B cell (primary cell): ENCODE results near the gene HADH. TPM values are rescaled to one million over a fixed set of nuclear protein-coding genes. Genes with fewer than 3 reads are reported as not detected.

Source experiments
- ATAC-seq: fragments of 200-7000 bp; cut with Tn5 transposase; one replicate; pipeline ENCODE4 v1.10.0; 2021; ENCODE audit warnings: low read depth, mild to moderate bottlenecking, moderate number of reproducible peaks, moderate library complexity
- CTCF ChIA-PET: fragments of 350-600 bp; sonication (Branson Sonifier 250); formaldehyde crosslinking; loops from one replicate; lab custom pipeline; 2021; ENCODE audit warnings: antibody characterized with exemption, inconsistent platforms; lab: Charles Lee
- POLR2A ChIA-PET: fragments of 350-600 bp; sonication (Branson Sonifier 250); formaldehyde crosslinking; loops from one replicate; lab custom pipeline; 2021; ENCODE audit warnings: antibody characterized with exemption; lab: Charles Lee
- DNase-seq: peaks from one replicate; pipeline ENCODE4 v3.0.0; 2013
- H2AFZ ChIP-seq: 2 replicates; pipeline ENCODE4 v1.6.1; 2012; ENCODE audit warnings: mild to moderate bottlenecking, low read depth, low read length; ENCODE audit not compliant: insufficient read depth, poor library complexity, severe bottlenecking
- H3K27ac ChIP-seq, 2 donors: 1 replicate in 1 of 2; 2 replicates in 1 of 2; pipeline ENCODE4 v1.5.1; 2012 to 2013; ENCODE audit warnings: low read length in 2 of 2, mild to moderate bottlenecking in 2 of 2, moderate library complexity in 1 of 2
- H3K27me3 ChIP-seq, 4 experiments: fragments of 200-600 bp in 1 of 4; sonication (generic) in 1 of 4; replicated peaks in 1 of 4; 1 replicate in 2 of 4; 2 replicates in 2 of 4; pipeline versions ENCODE4 v1.6.1 to v1.7.0; 2013 to 2016; ENCODE audit warnings: low read length in 3 of 4, mild to moderate bottlenecking in 2 of 4, mixed read lengths in 1 of 4, moderate library complexity in 1 of 4; ENCODE audit not compliant: insufficient read depth in 4 of 4, control insufficient read depth in 3 of 4; ENCODE audit errors: control extremely low read depth in 1 of 4
- H3K36me3 ChIP-seq, 2 experiments: replicated peaks in 1 of 2; 1 replicate in 1 of 2; 2 replicates in 1 of 2; pipeline versions ENCODE4 v1.6.1 to v1.7.1; 2013; ENCODE audit warnings: low read length in 1 of 2; ENCODE audit not compliant: insufficient read depth in 2 of 2, control insufficient read depth in 1 of 2; ENCODE audit errors: control extremely low read depth in 1 of 2, extremely low read depth in 1 of 2
- H3K4me1 ChIP-seq, 2 donors: fragments of 200-600 bp in 1 of 2; sonication (generic) in 1 of 2; 1 replicate in 1 of 2; 2 replicates in 1 of 2; pipeline versions ENCODE4 v1.5.1 to v1.6.1; 2013 to 2017; ENCODE audit warnings: low read length in 2 of 2; ENCODE audit not compliant: control insufficient read depth in 2 of 2, insufficient read depth in 2 of 2
- H3K4me2 ChIP-seq: replicated peaks from 2 replicates; pipeline ENCODE3; 2012; ENCODE audit warnings: mild to moderate bottlenecking, low read depth, low read length; ENCODE audit not compliant: poor library complexity, severe bottlenecking
- H3K4me3 ChIP-seq, 5 experiments: fragments of 200-600 bp in 1 of 5; sonication (generic) in 1 of 5; 1 replicate in 3 of 5; 2 replicates in 2 of 5; pipeline versions ENCODE4 v1.5.1 to v1.7.0; 2011 to 2016; ENCODE audit warnings: low read length in 4 of 5, mild to moderate bottlenecking in 4 of 5, low read depth in 2 of 5, control low read depth in 1 of 5, moderate library complexity in 1 of 5; ENCODE audit not compliant: insufficient read depth in 1 of 5; ENCODE audit errors: control extremely low read depth in 1 of 5, extremely low read depth in 1 of 5
- H3K79me2 ChIP-seq: fragments of 200-600 bp; sonication (generic); one replicate; pipeline ENCODE4 v1.6.0; 2016; ENCODE audit warnings: low read length; ENCODE audit not compliant: control insufficient read depth, insufficient read depth
- H3K9ac ChIP-seq: fragments of 200-600 bp; sonication (generic); 2 replicates; pipeline ENCODE4 v1.6.1; 2017; ENCODE audit warnings: mild to moderate bottlenecking, low read length, moderate library complexity
- H3K9me3 ChIP-seq, 3 donors: one replicate each; pipeline versions ENCODE4 v1.6.1 to v1.7.1; 2013; ENCODE audit warnings: low read length in 2 of 3; ENCODE audit not compliant: control insufficient read depth in 2 of 3, insufficient read depth in 1 of 3; ENCODE audit errors: control extremely low read depth in 1 of 3
- H4K20me1 ChIP-seq: 2 replicates; pipeline ENCODE4 v1.6.0; 2012; ENCODE audit warnings: mild to moderate bottlenecking, low read length; ENCODE audit not compliant: insufficient read depth, control insufficient read depth, poor library complexity, severe bottlenecking
- H3K27ac Mint-ChIP-seq: one replicate; pipeline ENCODE4 v1.8.0; 2021; ENCODE audit warnings: mixed read lengths
- H3K27me3 Mint-ChIP-seq: one replicate; pipeline ENCODE4 v1.8.0; 2021; ENCODE audit warnings: mixed read lengths
- H3K4me1 Mint-ChIP-seq: one replicate; pipeline ENCODE4 v1.8.0; 2021; ENCODE audit warnings: mixed read lengths
- H3K4me3 Mint-ChIP-seq: one replicate; pipeline ENCODE4 v1.8.0; 2021; ENCODE audit warnings: mixed read lengths
- H3K9me3 Mint-ChIP-seq: one replicate; pipeline ENCODE4 v1.8.0; 2022; ENCODE audit warnings: mixed read lengths; ENCODE audit not compliant: insufficient read depth
- EZH2 ChIP-seq: IDR thresholded peaks from 2 replicates; pipeline ENCODE4 v1.6.1; 2012; ENCODE audit warnings: borderline replicate concordance, low read depth, mild to moderate bottlenecking, moderate library complexity, low read length; ENCODE audit not compliant: insufficient read depth, poor library complexity, severe bottlenecking
- WGBS: methylation state at CpG from one replicate; pipeline ENCODE4 v1.1.5; 2013; ENCODE audit warnings: missing lambda C conversion rate; ENCODE audit not compliant: insufficient coverage; 5-methylcytosine and 5-hydroxymethylcytosine counted together
- intact Hi-C: fragments of 100-400 bp; cut with micrococcal nuclease; formaldehyde crosslinking; loops from one replicate; pipeline ENCODE4 v1.10.0; 2022
- polyA plus RNA-seq: library from polyadenylated mRNA; depleted of rRNA; stranded (reverse); fragments of >200 nt; gene quantifications from 2 replicates; pipeline ENCODE4 v1.2.3, GENCODE V29; 2012
- total RNA-seq, 2 donors: library from RNA; stranded (reverse); fragments of 120-200 nt in 1 of 2; gene quantifications; 1 replicate in 1 of 2; 2 replicates in 1 of 2; pipeline versions ENCODE4 v1.2.3 to v1.2.4, GENCODE V29; 2013 to 2022
- TF ChIP-seq, protein P1 (sequence below): fragments of 200-600 bp; IDR thresholded peaks from one replicate; pipeline ENCODE4 v1.8.0; 2022; ENCODE audit warnings: antibody characterized with exemption, mild to moderate bottlenecking

The HADH gene
- total and polyA plus RNA-seq, 2 donors (not counting 1 experiment from before 2014, with no cell fraction given), result 21.9 to 26.1 TPM

DNA sequence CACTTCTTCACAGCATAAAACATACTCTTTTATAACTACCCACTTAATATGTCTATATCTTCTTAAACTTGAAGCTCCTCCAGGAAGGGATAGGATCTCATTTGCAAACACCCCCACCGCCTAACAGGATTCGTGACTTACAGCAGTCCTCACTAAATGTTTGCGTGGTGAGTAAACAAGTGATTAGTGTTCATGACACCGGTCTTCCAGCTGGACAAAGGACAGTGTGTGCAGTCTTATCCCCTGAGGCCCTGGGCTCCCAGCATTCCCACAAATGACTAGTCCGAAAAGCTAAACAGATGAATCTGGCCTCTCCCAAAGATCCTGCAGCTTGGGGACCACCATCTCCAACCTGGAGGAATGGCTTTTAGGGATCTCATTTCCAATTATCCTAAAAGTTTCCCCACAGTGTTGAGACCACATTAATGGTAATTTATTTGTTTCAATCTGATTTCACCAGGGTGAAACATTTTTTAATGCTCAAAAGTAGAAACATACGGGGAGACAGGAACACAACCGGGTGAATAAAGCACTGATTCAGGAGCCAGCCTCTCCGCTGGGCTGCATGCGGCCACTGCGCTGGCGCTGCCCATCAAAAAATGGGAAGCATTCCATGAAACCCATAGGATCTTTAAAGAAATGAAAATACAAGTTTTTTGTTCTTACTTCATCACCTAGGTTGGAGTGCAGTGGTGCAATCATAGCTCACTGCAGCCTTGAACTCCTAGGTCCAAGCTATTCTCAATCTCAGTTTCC, 69.2 kb downstream of the HADH start:
- no peak for TF ChIP-seq EZH2
- TF ChIP-seq, protein P1, sequence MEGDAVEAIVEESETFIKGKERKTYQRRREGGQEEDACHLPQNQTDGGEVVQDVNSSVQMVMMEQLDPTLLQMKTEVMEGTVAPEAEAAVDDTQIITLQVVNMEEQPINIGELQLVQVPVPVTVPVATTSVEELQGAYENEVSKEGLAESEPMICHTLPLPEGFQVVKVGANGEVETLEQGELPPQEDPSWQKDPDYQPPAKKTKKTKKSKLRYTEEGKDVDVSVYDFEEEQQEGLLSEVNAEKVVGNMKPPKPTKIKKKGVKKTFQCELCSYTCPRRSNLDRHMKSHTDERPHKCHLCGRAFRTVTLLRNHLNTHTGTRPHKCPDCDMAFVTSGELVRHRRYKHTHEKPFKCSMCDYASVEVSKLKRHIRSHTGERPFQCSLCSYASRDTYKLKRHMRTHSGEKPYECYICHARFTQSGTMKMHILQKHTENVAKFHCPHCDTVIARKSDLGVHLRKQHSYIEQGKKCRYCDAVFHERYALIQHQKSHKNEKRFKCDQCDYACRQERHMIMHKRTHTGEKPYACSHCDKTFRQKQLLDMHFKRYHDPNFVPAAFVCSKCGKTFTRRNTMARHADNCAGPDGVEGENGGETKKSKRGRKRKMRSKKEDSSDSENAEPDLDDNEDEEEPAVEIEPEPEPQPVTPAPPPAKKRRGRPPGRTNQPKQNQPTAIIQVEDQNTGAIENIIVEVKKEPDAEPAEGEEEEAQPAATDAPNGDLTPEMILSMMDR, result no peak
- Histone ChIP-seq H3K4me1 (no peaks in the 10 kb centered on the region), H3K27me3 (no peaks in the 10 kb centered on the region), H3K4me2 (no peak overlapping the region), H4K20me1 (no peaks in the 10 kb centered on the region), H3K79me2 (no peaks in the 10 kb centered on the region), H3K36me3 (no peaks in the 10 kb centered on the region), H3K9ac (no peak overlapping the region), H3K4me3 (no peak overlapping the region), H2AFZ (no peak overlapping the region), H3K27ac (no peak overlapping the region), H3K9me3 (no peaks in the 10 kb centered on the region)
- intact Hi-C loops, result no loop called here
- WGBS, result 98% methylated on average over 5 of the region's 11 CpGs
- no peak overlapping the region for H3K27ac Mint-ChIP-seq
- DNase-seq, result no peak
- CTCF ChIA-PET, result interaction anchor here (1.2 kb wide), 1 partner anchor 40 kb away, joined by 4 read pairs; no protein-coding TSS in a partner anchor
- H3K4me1 Mint-ChIP-seq, result no peaks in the 10 kb centered on the region
- H3K27me3 Mint-ChIP-seq, result peaks cover 3% of the 10 kb centered on the region
- no peaks in the 10 kb centered on the region for H3K9me3 Mint-ChIP-seq
- POLR2A ChIA-PET, result no interaction called here
- no peak overlapping the region for H3K4me3 Mint-ChIP-seq
- ATAC-seq, result no peak

DNA sequence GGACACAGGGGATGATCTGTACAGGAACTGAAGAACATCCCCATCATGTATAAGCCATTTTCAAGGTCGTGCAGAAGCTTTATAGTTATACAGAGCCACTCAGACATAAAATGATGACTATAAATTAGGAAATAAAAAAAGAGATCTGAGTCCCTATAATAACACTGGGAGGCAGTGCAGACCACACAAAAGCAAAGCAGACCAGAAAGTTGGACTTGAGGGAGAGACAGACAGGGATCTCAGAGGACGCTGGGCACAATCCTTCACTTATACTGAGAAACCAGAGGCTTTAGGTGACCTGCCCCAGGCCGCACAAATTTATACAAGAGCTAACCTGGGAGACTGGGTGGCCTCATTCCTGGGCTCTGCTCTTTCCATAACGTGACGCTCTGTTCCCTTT, 70.5 kb downstream of the HADH start:
- Histone ChIP-seq H3K4me2 (no peak overlapping the region), H3K79me2 (no peaks in the 10 kb centered on the region), H3K4me1 (no peaks in the 10 kb centered on the region), H3K4me3 (no peak overlapping the region), H4K20me1 (no peaks in the 10 kb centered on the region), H3K9ac (no peak overlapping the region), H2AFZ (no peak overlapping the region), H3K9me3 (no peaks in the 10 kb centered on the region), H3K36me3 (no peaks in the 10 kb centered on the region), H3K27me3 (no peaks in the 10 kb centered on the region), H3K27ac (no peak overlapping the region)
- intact Hi-C loops, result loop anchor here (5.0 kb wide), 1 partner anchor 168 kb away; no protein-coding TSS in a partner anchor
- 71% methylated on average over 4 of the region's 5 CpGs for WGBS
- ATAC-seq, result no peak
- ChIA-PET POLR2A (no interaction called here), CTCF (interaction anchor here (1.2 kb wide), 1 partner anchor 41 kb away, joined by 4 read pairs; no protein-coding TSS in a partner anchor)
- no peak for DNase-seq
- Mint-ChIP-seq H3K9me3 (no peaks in the 10 kb centered on the region), H3K27ac (no peak overlapping the region), H3K4me3 (no peak overlapping the region), H3K27me3 (peaks cover 3% of the 10 kb centered on the region), H3K4me1 (no peaks in the 10 kb centered on the region)
- no peak for TF ChIP-seq EZH2
- TF ChIP-seq, protein P1, result no peak
